ENCODE measurements around the gene SYNE4.

Gene SYNE4

GRCh38 chr19:36051236-36051635, 42.6 kb upstream of the SYNE4 start:
- Histone ChIP-seq H3K9me3 (no peaks in the 10 kb centered on the region), H3K4me3 (no peak overlapping the region), H3K27me3 (no peaks in the 10 kb centered on the region), H3K27ac (no peak overlapping the region), H3K36me3 (no peaks in the 10 kb centered on the region), H3K4me1 (peaks cover 0 to 14% (median 8%) of the 10 kb centered on the region in 4 donors)
- no peak for TF ChIP-seq CTCF (IDR thresholded peaks at IDR 0.05)
- intact Hi-C loops (cut with DNase I; ENCODE audit: low total_unique reads), result no loop called here
- no peak for DNase-seq

- Histone ChIP-seq H3K27ac (no peak overlapping the region), H3K36me3 (no peaks in the 10 kb centered on the region), H3K4me1 (peaks cover 0 to 6% (median 0%) of the 10 kb centered on the region in 4 donors), H3K27me3 (no peaks in the 10 kb centered on the region), H3K4me3 (no peak overlapping the region), H3K9me3 (no peaks in the 10 kb centered on the region)
- intact Hi-C loops (cut with DNase I; ENCODE audit: low total_unique reads), result no loop called here
- TF ChIP-seq CTCF (IDR thresholded peaks at IDR 0.05), result no peak
- DNase-seq, result no peak
Measured at GRCh38 chr19:36049080-36049698, 40.6 kb upstream of the SYNE4 start.

- H3K4me1 ChIP-seq, result peaks cover 0 to 3% (median 0%) of the 10 kb centered on the region in 4 donors
- H3K36me3 ChIP-seq, result no peaks in the 10 kb centered on the region
- H3K27me3 ChIP-seq, result no peaks in the 10 kb centered on the region
- no peak overlapping the region for H3K27ac ChIP-seq
- TF ChIP-seq CTCF (IDR thresholded peaks at IDR 0.05), result no peak
- intact Hi-C loops (cut with DNase I; ENCODE audit: low total_unique reads), result no loop called here
- H3K4me3 ChIP-seq, result no peak overlapping the region
- DNase-seq, result no peak
- H3K9me3 ChIP-seq, result no peaks in the 10 kb centered on the region
Measured at GRCh38 chr19:36047835-36048234, 39.2 kb upstream of the SYNE4 start.

- no peaks in the 10 kb centered on the region for H3K9me3 ChIP-seq
- TF ChIP-seq CTCF (IDR thresholded peaks at IDR 0.05), result no peak
- H3K27ac ChIP-seq, result no peak overlapping the region
- peaks cover 0 to 8% (median under 1%) of the 10 kb centered on the region in 4 donors for H3K4me1 ChIP-seq
- H3K4me3 ChIP-seq, result no peak overlapping the region
- intact Hi-C loops (cut with DNase I; ENCODE audit: low total_unique reads), result no loop called here
- no peaks in the 10 kb centered on the region for H3K36me3 ChIP-seq
- DNase-seq, result no peak
- no peaks in the 10 kb centered on the region for H3K27me3 ChIP-seq
Measured at GRCh38 chr19:36046443-36047050, 37.9 kb upstream of the SYNE4 start.

GRCh38 chr19:36043952-36044351, 35.3 kb upstream of the SYNE4 start:
- Histone ChIP-seq H3K4me3 (no peak overlapping the region), H3K9me3 (no peaks in the 10 kb centered on the region), H3K27me3 (no peaks in the 10 kb centered on the region), H3K36me3 (peaks cover 5 to 7% (median 5%) of the 10 kb centered on the region in 3 donors), H3K27ac (no peak overlapping the region), H3K4me1 (peaks cover 0 to 10% (median 1%) of the 10 kb centered on the region in 4 donors)
- DNase-seq, result no peak
- TF ChIP-seq CTCF (IDR thresholded peaks at IDR 0.05), result no peak
- intact Hi-C loops (cut with DNase I; ENCODE audit: low total_unique reads), result no loop called here

All from tibial artery (tissue), 4 donors.